Tibial nerve (tissue), 4 donors: ENCODE measurements around the gene PLXNB2. TPM values are rescaled to one million over a fixed set of nuclear protein-coding genes. Genes with fewer than 3 reads are reported as not detected.

Experiments used
- DNase-seq, 2 donors: peaks; one replicate each; pipeline ENCODE4 v3.0.0-alpha.2; 2019; ENCODE audit warnings: low spot score in 2 of 2
- H3K27ac ChIP-seq, 4 donors: fragments of 200-600 bp; sonication (generic) in 3 of 4; one replicate each; pipeline ENCODE4 v1.5.1; 2017 to 2019; ENCODE audit warnings: mild to moderate bottlenecking in 1 of 4
- H3K27me3 ChIP-seq, 2 donors: fragments of 200-600 bp; sonication (generic) in 1 of 2; one replicate each; pipeline versions ENCODE4 v1.5.1 to v1.6.0; 2017 to 2019
- H3K36me3 ChIP-seq, 3 donors: fragments of 200-600 bp; sonication (generic); one replicate each; pipeline ENCODE4 v1.5.1; 2018 to 2019
- H3K4me1 ChIP-seq, 4 donors: fragments of 200-600 bp; sonication (generic) in 3 of 4; one replicate each; pipeline ENCODE4 v1.5.1; 2017 to 2019
- H3K4me3 ChIP-seq, 4 donors: fragments of 200-600 bp; sonication (generic) in 3 of 4; one replicate each; pipeline ENCODE4 v1.5.1; 2017 to 2019; ENCODE audit warnings: mild to moderate bottlenecking in 1 of 4, moderate library complexity in 1 of 4
- H3K9me3 ChIP-seq, 4 donors: fragments of 200-600 bp; sonication (generic) in 3 of 4; one replicate each; pipeline ENCODE4 v1.5.1; 2017 to 2019
- CTCF ChIP-seq, 5 experiments: fragments of 200-600 bp in 3 of 5; fragments of 450-650 bp in 2 of 5; sonication (generic) in 3 of 5; IDR thresholded peaks; one replicate each; pipeline ENCODE4 v1.5.1; 2016 to 2019; ENCODE audit warnings: antibody characterized with exemption in 5 of 5, mild to moderate bottlenecking in 3 of 5, moderate library complexity in 2 of 5
- EP300 ChIP-seq, 2 donors: sonication (generic); formaldehyde crosslinking; IDR thresholded peaks; one replicate each; pipeline ENCODE4 v1.6.1; 2017; ENCODE audit warnings: antibody characterized with exemption in 2 of 2, mild to moderate bottlenecking in 1 of 2
- POLR2A ChIP-seq, 2 donors: fragments of 450-650 bp; IDR thresholded peaks; one replicate each; pipeline ENCODE4 v1.6.1; 2017; ENCODE audit warnings: antibody characterized with exemption in 2 of 2, mild to moderate bottlenecking in 2 of 2, moderate library complexity in 2 of 2
- WGBS, 2 donors: methylation state at CpG; one replicate each; pipeline ENCODE4 v1.1.5; 2018; 5-methylcytosine and 5-hydroxymethylcytosine counted together
- total RNA-seq, 4 donors: library from RNA; depleted of rRNA; stranded (reverse); fragments of >200 nt; gene quantifications; one replicate each; pipeline ENCODE4 v1.1.0, GENCODE V29; 2016

PLXNB2 gene
- total RNA-seq, 4 donors from 2014 or later: 135 to 193 (median 165) TPM

- Histone ChIP-seq H3K4me1 (peaks cover 2 to 44% (median 34%) of the 10 kb centered on the region in 4 donors), H3K27me3 (no peaks in the 10 kb centered on the region), H3K4me3 (no peak overlapping the region), H3K9me3 (no peaks in the 10 kb centered on the region), H3K36me3 (peaks cover 0 to 30% (median 0%) of the 10 kb centered on the region in 3 donors), H3K27ac (peak overlapping the region in 2 of 4 donors; percentile 92 to 97)
- WGBS, 2 donors: 83 to 84% methylated on average over 18 to 21 of the region's 21 CpGs
- TF ChIP-seq CTCF (IDR thresholded peaks at IDR 0.05): no peak
- TF ChIP-seq EP300 (IDR thresholded peaks at IDR 0.05): no peak
- TF ChIP-seq POLR2A (IDR thresholded peaks at IDR 0.05): no peak
- no peak for DNase-seq
These were observed 2.7 kb upstream of the PLXNB2 start for GRCh38 chr22:50310031-50310722.

DNA sequence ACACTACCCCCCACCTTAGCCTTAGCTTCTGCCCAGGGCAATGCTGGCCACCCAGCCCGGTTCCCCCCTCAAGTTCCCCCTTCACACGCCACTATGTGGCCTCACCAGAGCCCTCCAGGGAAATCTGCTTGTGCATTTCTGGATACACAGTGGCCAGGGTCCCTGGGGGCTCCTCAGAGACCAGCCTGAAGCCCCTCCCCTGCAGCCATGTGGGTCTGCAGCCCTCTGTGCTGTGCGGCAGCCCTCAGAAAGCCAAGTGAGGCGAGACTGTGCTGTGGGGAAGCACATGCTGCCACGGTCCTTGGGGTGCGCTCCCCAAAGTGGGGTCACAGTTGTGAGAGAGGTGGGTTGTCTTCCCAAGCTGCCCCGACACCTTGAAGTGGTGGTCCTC, 2.1 kb upstream of the PLXNB2 start:
- Histone ChIP-seq H3K4me3 (no peak overlapping the region), H3K4me1 (peaks cover 8 to 45% (median 38%) of the 10 kb centered on the region in 4 donors), H3K27ac (peak overlapping the region; percentile 79 to 97 (median 86)), H3K9me3 (no peaks in the 10 kb centered on the region), H3K27me3 (no peaks in the 10 kb centered on the region), H3K36me3 (peaks cover 0 to 29% (median 0%) of the 10 kb centered on the region in 3 donors)
- TF ChIP-seq CTCF (IDR thresholded peaks at IDR 0.05) (no peak), POLR2A (IDR thresholded peaks at IDR 0.05) (no peak), EP300 (IDR thresholded peaks at IDR 0.05) (no peak)
- no peak for DNase-seq
- WGBS, 2 donors: 74 to 88% methylated on average over 6 to 7 of the region's 7 CpGs

- peak overlapping the region; percentile 79 to 97 (median 86) for H3K27ac ChIP-seq
- WGBS, 2 donors: 16 to 30% methylated on average over 4 of the region's 9 CpGs
These were observed 1.6 kb upstream of the PLXNB2 start for GRCh38 chr22:50308986-50309600.

DNA sequence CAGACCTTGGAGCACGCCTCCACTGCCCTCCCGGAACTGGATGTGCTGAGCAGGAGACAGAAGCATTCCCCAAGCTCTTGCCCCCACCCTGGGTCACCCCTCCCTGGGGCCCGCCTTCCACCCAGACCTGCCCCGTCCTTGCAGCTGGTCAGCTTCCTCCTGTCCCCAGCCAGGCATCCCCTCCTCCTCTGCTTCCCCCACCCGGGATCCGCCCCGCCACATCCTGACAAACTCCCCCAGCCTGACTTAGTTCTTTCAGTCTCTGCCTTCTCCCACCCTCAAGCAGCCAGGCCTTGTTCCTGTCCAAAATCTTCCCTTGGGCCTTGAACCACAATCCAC, 1.1 kb upstream of the PLXNB2 start:
- 12 to 16% methylated on average over 7 of the region's 7 CpGs for WGBS, 2 donors
- peaks cover 0 to 23% (median 0%) of the 10 kb centered on the region in 3 donors for H3K36me3 ChIP-seq
- DNase-seq: peak; percentile 39 to 62

More at GRCh38 chr22:50308986-50309600, 1.6 kb upstream of the PLXNB2 start:
- peaks cover 8 to 49% (median 42%) of the 10 kb centered on the region in 4 donors for H3K4me1 ChIP-seq
- no peaks in the 10 kb centered on the region for H3K9me3 ChIP-seq
- no peaks in the 10 kb centered on the region for H3K27me3 ChIP-seq
- no peak for DNase-seq
- no peak overlapping the region for H3K4me3 ChIP-seq
- TF ChIP-seq CTCF (IDR thresholded peaks at IDR 0.05) (no peak), EP300 (IDR thresholded peaks at IDR 0.05) (no peak), POLR2A (IDR thresholded peaks at IDR 0.05) (no peak)
- H3K36me3 ChIP-seq: peaks cover 0 to 28% (median 0%) of the 10 kb centered on the region in 3 donors

More for the DNA sequence above, 1.1 kb upstream of the PLXNB2 start:
- no peaks in the 10 kb centered on the region for H3K9me3 ChIP-seq
- H3K27ac ChIP-seq: peak overlapping the region; percentile 79 to 97 (median 86)
- no peaks in the 10 kb centered on the region for H3K27me3 ChIP-seq
- H3K4me1 ChIP-seq: peaks cover 8 to 51% (median 44%) of the 10 kb centered on the region in 4 donors
- TF ChIP-seq CTCF (IDR thresholded peaks at IDR 0.05) (no peak), EP300 (IDR thresholded peaks at IDR 0.05) (peak in 1 of 2 donors; percentile 41), POLR2A (IDR thresholded peaks at IDR 0.05) (peak in 1 of 2 donors; percentile 16)
- H3K4me3 ChIP-seq: no peak overlapping the region
